AG04450 (cell line): ENCODE results near the gene DECR2. TPM values are rescaled to one million over a fixed set of nuclear protein-coding genes. Genes with fewer than 3 reads are reported as not detected.

ENCODE experiments used
- CTCF ChIA-PET: fragments of 300-600, 350-600 bp; formaldehyde crosslinking; extraction: SDS; loops from one replicate; lab custom pipeline; 2022; ENCODE audit warnings: antibody characterized with exemption, inconsistent platforms; lab: Charles Lee
- POLR2A ChIA-PET: fragments of 350-600 bp; formaldehyde crosslinking; extraction: SDS; loops from one replicate; lab custom pipeline; 2021; ENCODE audit warnings: antibody characterized with exemption, inconsistent platforms; lab: Yijun Ruan, JAX
- DNase-seq: peaks from one replicate; pipeline ENCODE4 v3.0.0-alpha.2; 2011; ENCODE audit warnings: low read depth, low spot score
- H3K27ac ChIP-seq: one replicate; pipeline ENCODE4 v1.5.1; 2012; ENCODE audit warnings: low read depth, low read length, control low read depth
- H3K27me3 ChIP-seq: one replicate; pipeline ENCODE4 v1.6.0; 2012; ENCODE audit warnings: low read length; ENCODE audit not compliant: control insufficient read depth, insufficient read depth
- H3K4me3 ChIP-seq: 2 replicates; pipeline ENCODE4 v1.5.1; 2011; ENCODE audit warnings: mild to moderate bottlenecking, low read depth, low read length, control low read depth
- H3K9me3 ChIP-seq: 2 replicates; pipeline ENCODE4 v1.5.1; 2012; ENCODE audit warnings: low read length; ENCODE audit not compliant: control insufficient read depth, insufficient read depth
- polyA plus RNA-seq: library from polyadenylated mRNA; depleted of rRNA; stranded (reverse); fragments of >200 nt; gene quantifications from 2 replicates; pipeline ENCODE4 v1.2.3, GENCODE V29; 2011
- TF ChIP-seq, protein P1 (sequence below): IDR thresholded peaks from 2 replicates; pipeline ENCODE4 v1.5.1; 2011; ENCODE audit warnings: low read depth, low read length, control low read depth, inconsistent platforms

DECR2 gene
- polyA plus RNA-seq, 1 experiment, result 11.6 TPM

DNA sequence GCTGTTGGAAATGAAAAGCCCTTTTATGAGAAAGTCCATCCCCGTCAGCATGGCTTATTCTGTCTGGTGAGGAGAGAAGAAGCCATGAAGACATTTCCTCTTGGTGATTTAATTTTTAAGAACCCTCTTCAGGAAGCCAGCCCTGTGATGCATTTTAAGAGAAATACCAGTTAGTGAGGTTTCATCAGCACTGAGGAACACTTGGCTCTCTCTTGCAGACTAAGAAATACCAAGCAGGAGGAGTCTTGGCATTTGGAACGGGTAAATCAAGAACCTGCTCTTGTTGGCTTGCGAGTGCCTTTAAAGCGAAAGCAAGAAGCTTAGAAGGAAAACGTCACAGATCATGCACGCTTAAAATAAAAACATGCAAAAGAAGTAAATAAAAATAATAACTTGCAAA, 41.3 kb downstream of the DECR2 start:
- CTCF ChIA-PET, result no interaction called here
- H3K27me3 ChIP-seq, result no peaks in the 10 kb centered on the region
- POLR2A ChIA-PET, result no interaction called here
- TF ChIP-seq, protein P1, sequence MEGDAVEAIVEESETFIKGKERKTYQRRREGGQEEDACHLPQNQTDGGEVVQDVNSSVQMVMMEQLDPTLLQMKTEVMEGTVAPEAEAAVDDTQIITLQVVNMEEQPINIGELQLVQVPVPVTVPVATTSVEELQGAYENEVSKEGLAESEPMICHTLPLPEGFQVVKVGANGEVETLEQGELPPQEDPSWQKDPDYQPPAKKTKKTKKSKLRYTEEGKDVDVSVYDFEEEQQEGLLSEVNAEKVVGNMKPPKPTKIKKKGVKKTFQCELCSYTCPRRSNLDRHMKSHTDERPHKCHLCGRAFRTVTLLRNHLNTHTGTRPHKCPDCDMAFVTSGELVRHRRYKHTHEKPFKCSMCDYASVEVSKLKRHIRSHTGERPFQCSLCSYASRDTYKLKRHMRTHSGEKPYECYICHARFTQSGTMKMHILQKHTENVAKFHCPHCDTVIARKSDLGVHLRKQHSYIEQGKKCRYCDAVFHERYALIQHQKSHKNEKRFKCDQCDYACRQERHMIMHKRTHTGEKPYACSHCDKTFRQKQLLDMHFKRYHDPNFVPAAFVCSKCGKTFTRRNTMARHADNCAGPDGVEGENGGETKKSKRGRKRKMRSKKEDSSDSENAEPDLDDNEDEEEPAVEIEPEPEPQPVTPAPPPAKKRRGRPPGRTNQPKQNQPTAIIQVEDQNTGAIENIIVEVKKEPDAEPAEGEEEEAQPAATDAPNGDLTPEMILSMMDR, result no peak
- H3K27ac ChIP-seq, result no peak overlapping the region
- H3K4me3 ChIP-seq, result no peak overlapping the region
- no peak for DNase-seq
- no peaks in the 10 kb centered on the region for H3K9me3 ChIP-seq

DNA sequence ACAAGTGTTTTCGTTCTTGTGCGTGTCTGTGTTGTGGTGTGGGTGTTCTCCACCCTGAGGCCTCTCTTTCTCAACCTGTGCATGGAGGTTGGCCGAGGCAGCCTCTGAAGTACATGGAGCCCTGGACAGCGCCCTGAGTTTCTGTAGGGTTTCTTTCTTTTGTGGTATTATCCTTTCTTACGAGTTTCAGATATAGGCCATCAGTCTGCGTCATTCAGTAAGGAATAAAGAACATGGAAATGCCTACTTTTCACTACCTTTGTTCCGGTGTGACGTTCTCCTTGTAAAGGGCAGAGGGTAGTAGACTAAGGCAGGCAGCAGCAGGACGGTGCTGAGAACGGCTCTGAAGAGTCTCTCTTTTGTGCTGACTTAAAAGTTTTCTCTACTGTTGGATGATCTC, 42.3 kb downstream of the DECR2 start:
- DNase-seq, result no peak
- H3K4me3 ChIP-seq, result no peak overlapping the region
- POLR2A ChIA-PET, result no interaction called here
- CTCF ChIA-PET, result no interaction called here
- no peak overlapping the region for H3K27ac ChIP-seq
- no peaks in the 10 kb centered on the region for H3K9me3 ChIP-seq
- no peaks in the 10 kb centered on the region for H3K27me3 ChIP-seq
- TF ChIP-seq, protein P1, result no peak

DNA sequence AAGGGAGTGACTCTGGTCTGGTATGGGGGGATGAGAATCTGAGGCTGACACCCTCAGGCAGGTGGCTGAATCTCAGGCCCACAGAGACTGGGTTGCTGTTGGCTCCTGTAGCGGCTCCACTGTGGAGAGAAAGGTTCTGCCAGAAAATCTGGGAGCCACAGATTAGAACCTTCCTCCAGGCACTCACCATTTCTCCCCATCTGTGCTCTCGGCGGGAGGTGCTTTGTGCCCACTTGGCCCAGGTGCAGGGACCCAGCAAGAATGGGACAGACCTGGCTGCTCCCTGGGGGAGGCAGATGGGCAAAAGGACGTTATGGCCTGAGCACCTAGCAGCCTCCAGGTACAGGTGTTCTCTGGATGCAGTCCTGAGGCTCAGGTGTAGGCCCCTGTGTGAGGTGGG, 43.9 kb downstream of the DECR2 start:
- POLR2A ChIA-PET, result no interaction called here

DNA sequence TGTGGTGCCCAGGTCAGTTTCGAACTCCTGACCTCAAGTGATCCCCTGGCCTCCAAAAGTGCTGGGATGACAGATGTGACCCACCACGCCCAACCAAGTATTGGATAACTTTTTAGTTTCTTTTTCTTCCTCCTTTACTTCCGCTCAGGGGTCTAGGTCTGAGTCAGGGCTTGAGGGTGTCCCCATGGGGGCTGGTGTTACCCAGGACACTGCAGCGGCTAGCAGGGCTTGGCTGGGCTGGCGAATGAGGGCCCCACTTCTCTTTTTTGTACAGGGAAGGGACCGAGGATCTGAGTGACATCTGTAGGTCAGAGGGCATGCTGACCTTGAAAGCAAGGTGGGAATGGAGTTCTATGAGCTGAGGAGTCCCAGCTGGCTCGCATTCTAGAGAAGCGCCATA, 48.7 kb downstream of the DECR2 start:
- DNase-seq, result no peak
- CTCF ChIA-PET, result no interaction called here
- Histone ChIP-seq H3K9me3 (no peaks in the 10 kb centered on the region), H3K27me3 (no peaks in the 10 kb centered on the region), H3K4me3 (no peak overlapping the region), H3K27ac (no peak overlapping the region)
- POLR2A ChIA-PET, result no interaction called here
- TF ChIP-seq, protein P1, result no peak

More for the DNA sequence above, 43.9 kb downstream of the DECR2 start:
- Histone ChIP-seq H3K9me3 (no peaks in the 10 kb centered on the region), H3K4me3 (no peak overlapping the region), H3K27me3 (no peaks in the 10 kb centered on the region), H3K27ac (no peak overlapping the region)
- CTCF ChIA-PET, result no interaction called here
- TF ChIP-seq, protein P1, result no peak
- no peak for DNase-seq

DNA sequence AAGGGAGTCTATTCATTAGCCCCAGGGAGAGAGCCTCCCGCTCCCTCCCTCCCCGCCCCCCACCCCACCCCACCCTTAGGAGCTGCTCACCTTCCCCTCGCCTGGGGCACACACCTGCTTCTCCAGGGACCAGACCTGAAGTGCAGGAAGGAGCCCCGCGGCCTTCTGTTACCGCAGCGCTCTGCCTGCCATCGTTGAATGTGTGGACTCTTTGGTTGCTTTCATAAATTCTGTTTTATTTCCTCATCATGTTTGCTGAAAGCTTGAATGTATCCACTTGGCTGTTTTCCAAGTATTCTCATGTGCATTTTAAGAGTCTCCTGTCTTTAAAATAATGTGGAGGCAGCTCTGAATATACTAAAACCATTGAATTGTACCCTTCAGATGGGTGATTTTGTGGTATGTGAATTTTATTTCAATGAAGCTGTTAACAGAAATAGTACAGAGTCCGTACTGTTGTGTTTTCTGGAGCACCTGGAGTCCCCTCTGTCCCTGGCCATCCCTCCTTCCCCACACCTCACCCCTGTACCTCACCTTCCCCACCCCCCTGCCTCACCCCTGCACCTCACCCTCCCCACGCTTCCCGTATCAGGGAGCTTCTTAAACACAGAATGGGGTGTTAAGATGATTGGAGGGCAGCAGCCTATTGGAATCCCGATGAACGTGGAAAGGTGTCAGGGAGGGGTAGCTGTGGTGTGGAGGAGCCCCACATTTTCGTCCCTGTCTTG, 49.3 kb downstream of the DECR2 start:
- ChIA-PET CTCF (no interaction called here), POLR2A (no interaction called here)
- no peak overlapping the region for H3K4me3 ChIP-seq
- TF ChIP-seq, protein P1, result no peak
- no peaks in the 10 kb centered on the region for H3K27me3 ChIP-seq
- no peak overlapping the region for H3K27ac ChIP-seq
- H3K9me3 ChIP-seq, result no peaks in the 10 kb centered on the region
- no peak for DNase-seq
